HepG2 (cell line): ENCODE measurements around the gene HIPK3. TPM values are rescaled to one million over a fixed set of nuclear protein-coding genes. Genes with fewer than 3 reads are reported as not detected.

Experiments
- AGO1 ChIP-seq: fragments of 200-400 bp; formaldehyde crosslinking; IDR thresholded peaks from 2 replicates; pipeline ENCODE4 v1.6.1; 2017; ENCODE audit warnings: mild to moderate bottlenecking, low read depth, low read length, moderate library complexity; ENCODE audit not compliant: poor library complexity, severe bottlenecking
- CREBL2 ChIP-seq: sonication (generic); formaldehyde crosslinking; IDR thresholded peaks from 2 replicates; pipeline ENCODE4 v1.8.1; 2023; ENCODE audit warnings: missing genetic modification reagents, mild to moderate bottlenecking, borderline replicate concordance
- DPF2 ChIP-seq: sonication (generic); formaldehyde crosslinking; IDR thresholded peaks from 2 replicates; pipeline ENCODE4 v1.4.0; 2020; ENCODE audit warnings: mild to moderate bottlenecking, low read depth, missing genetic modification reagents, borderline replicate concordance
- EEA1 ChIP-seq: sonication (generic); formaldehyde crosslinking; IDR thresholded peaks from 2 replicates; pipeline ENCODE4 v1.5.1; 2020; ENCODE audit warnings: mild to moderate bottlenecking, missing genetic modification reagents, borderline replicate concordance
- ELK4 ChIP-seq: sonication (generic); formaldehyde crosslinking; IDR thresholded peaks from 2 replicates; pipeline ENCODE4 v1.9.0; 2021; ENCODE audit warnings: missing genetic modification reagents, borderline replicate concordance
- FOXP1 ChIP-seq, 2 experiments: fragments of 450-650 bp in 1 of 2; IDR thresholded peaks; 2 replicates each; pipeline ENCODE4 v1.6.1; 2017 to 2018; ENCODE audit warnings: antibody characterized with exemption in 1 of 2
- NFIC ChIP-seq: IDR thresholded peaks from 2 replicates; pipeline ENCODE4 v1.6.1; 2012; ENCODE audit warnings: mild to moderate bottlenecking, low read length, inconsistent platforms
- NFYB ChIP-seq: sonication (generic); formaldehyde crosslinking; IDR thresholded peaks from 2 replicates; pipeline ENCODE4 v1.4.0; 2020; ENCODE audit warnings: missing genetic modification reagents
- NKX3-1 ChIP-seq: sonication (generic); formaldehyde crosslinking; IDR thresholded peaks from 2 replicates; pipeline ENCODE4 v1.5.0; 2020; ENCODE audit warnings: missing genetic modification reagents
- RARG ChIP-seq: sonication (generic); formaldehyde crosslinking; IDR thresholded peaks from 2 replicates; pipeline ENCODE4 v1.4.0; 2020; ENCODE audit warnings: low read depth, mild to moderate bottlenecking, missing genetic modification reagents
- SALL1 ChIP-seq: sonication (generic); formaldehyde crosslinking; IDR thresholded peaks from 2 replicates; pipeline ENCODE4 v1.8.0; 2022; ENCODE audit warnings: mild to moderate bottlenecking, missing genetic modification reagents
- SETDB1 ChIP-seq: sonication (generic); formaldehyde crosslinking; IDR thresholded peaks from 2 replicates; pipeline ENCODE4 v1.5.1; 2020; ENCODE audit warnings: missing genetic modification reagents, mild to moderate bottlenecking, borderline replicate concordance
- SOX13 ChIP-seq, 3 experiments: fragments of 450-650 bp in 1 of 3; sonication (generic) in 1 of 3; formaldehyde crosslinking in 1 of 3; IDR thresholded peaks in 2 of 3; conservative IDR thresholded peaks in 1 of 3; 2 replicates each; pipeline versions ENCODE4 v1.5.0 to v1.6.1; 2016 to 2020; ENCODE audit warnings: antibody characterized with exemption in 1 of 3, mild to moderate bottlenecking in 1 of 3, missing compliant biosample characterization in 1 of 3, missing genetic modification reagents in 1 of 3, moderate library complexity in 1 of 3
- STAG1 ChIP-seq: sonication (generic); formaldehyde crosslinking; IDR thresholded peaks from 2 replicates; pipeline ENCODE4 v1.4.0; 2020; ENCODE audit warnings: missing genetic modification reagents
- TBX2 ChIP-seq: sonication (generic); formaldehyde crosslinking; IDR thresholded peaks from 2 replicates; pipeline ENCODE4 v1.5.0; 2020; ENCODE audit warnings: missing genetic modification reagents, mild to moderate bottlenecking, borderline replicate concordance
- THAP7 ChIP-seq: sonication (generic); formaldehyde crosslinking; IDR thresholded peaks from 2 replicates; pipeline ENCODE4 v1.8.1; 2023; ENCODE audit warnings: mild to moderate bottlenecking, missing genetic modification reagents
- TMF1 ChIP-seq: sonication (generic); formaldehyde crosslinking; IDR thresholded peaks from 2 replicates; pipeline ENCODE4 v1.8.1; 2022; ENCODE audit warnings: low read depth, missing genetic modification reagents
- XRCC5 ChIP-seq: fragments of 200-400 bp; formaldehyde crosslinking; optimal IDR thresholded peaks from 2 replicates; pipeline ENCODE3; 2017; ENCODE audit warnings: mild to moderate bottlenecking, low read length
- ZNF337 ChIP-seq: sonication (generic); formaldehyde crosslinking; IDR thresholded peaks from 2 replicates; pipeline ENCODE4 v1.5.1; 2020; ENCODE audit warnings: missing genetic modification reagents, low read depth, mild to moderate bottlenecking, borderline replicate concordance
- ZNF350 ChIP-seq: sonication (generic); formaldehyde crosslinking; IDR thresholded peaks from 2 replicates; pipeline ENCODE4 v1.4.0; 2020; ENCODE audit warnings: mild to moderate bottlenecking, low read depth, missing genetic modification reagents, borderline replicate concordance
- ZNF431 ChIP-seq: sonication (generic); formaldehyde crosslinking; IDR thresholded peaks from 2 replicates; pipeline ENCODE4 v1.9.0; 2022; ENCODE audit warnings: missing genetic modification reagents, low read depth, mild to moderate bottlenecking, borderline replicate concordance
- ZNF501 ChIP-seq: sonication (generic); formaldehyde crosslinking; IDR thresholded peaks from 2 replicates; pipeline ENCODE4 v1.5.1; 2020; ENCODE audit warnings: mild to moderate bottlenecking, moderate library complexity, missing genetic modification reagents
- ZNF510 ChIP-seq: sonication (generic); formaldehyde crosslinking; IDR thresholded peaks from 2 replicates; pipeline ENCODE4 v1.4.0; 2020; ENCODE audit warnings: low read depth, mild to moderate bottlenecking, missing genetic modification reagents
- ZNF644 ChIP-seq: IDR thresholded peaks from 2 replicates; pipeline ENCODE4 v1.6.1; 2016; ENCODE audit warnings: low read depth
- ZSCAN9 ChIP-seq: IDR thresholded peaks from 2 replicates; pipeline ENCODE4 v1.6.1; 2016; ENCODE audit warnings: borderline replicate concordance
- polyA plus RNA-seq, 8 experiments: library from polyadenylated mRNA; depleted of rRNA in 3 of 8; stranded (reverse) in 7 of 8; unstranded in 1 of 8; fragments of >200 nt; fragmentation: Illumina TruSeq in 4 of 8; extraction: Trizol in 4 of 8; gene quantifications; 2 replicates each; pipeline versions ENCODE4 v1.2.1 to v1.2.3, GENCODE V29; 2011 to 2016; ENCODE audit warnings: low read depth in 4 of 8, missing spikeins in 1 of 8, mixed read lengths in 1 of 8; ENCODE audit not compliant: insufficient read depth in 1 of 8
- total RNA-seq, 5 experiments: library from RNA; depleted of rRNA; stranded (reverse); fragments of >200 nt; fragmentation: Illumina TruSeq; extraction: Trizol; gene quantifications; 2 replicates each; pipeline ENCODE4 v1.2.3, GENCODE V29; 2016; ENCODE audit warnings: low read depth in 1 of 5
- TF ChIP-seq, protein P1 (sequence below): sonication (generic); formaldehyde crosslinking; IDR thresholded peaks from 2 replicates; pipeline ENCODE4 v1.8.0; 2022; ENCODE audit warnings: mild to moderate bottlenecking, missing genetic modification reagents
- TF ChIP-seq, protein P2 (sequence below): IDR thresholded peaks from 2 replicates; pipeline ENCODE4 v1.6.1; 2016; ENCODE audit warnings: control low read depth

The HIPK3 gene
- total and polyA plus RNA-seq, 2 of the 13 experiments (the other 11 are each of a cell fraction or from before 2014, with no cell fraction given), result 20.5 to 44.3 TPM

- TF ChIP-seq DPF2 (CRISPR knock-in tag), result no peak
- TF ChIP-seq SOX13 (IDR thresholded peaks at IDR 0.05), result no peak
- TF ChIP-seq SOX13 (CRISPR knock-in tag; conservative IDR thresholded peaks at IDR 0.05 in 1 of 2, IDR thresholded peaks at IDR 0.05 in 1 of 2), result peak in 1 of 2 experiments; percentile 81; a peak in 2 of 4 replicates
- no peak for TF ChIP-seq AGO1
- TF ChIP-seq ZNF350 (CRISPR knock-in tag), result no peak
- no peak for TF ChIP-seq FOXP1 (IDR thresholded peaks at IDR 0.05)
- no peak for TF ChIP-seq FOXP1 (CRISPR knock-in tag; IDR thresholded peaks at IDR 0.05)
- TF ChIP-seq TBX2 (CRISPR knock-in tag), result peak; percentile 34; the same call in 1 of the 2 replicates
- no peak for TF ChIP-seq ELK4
- no peak for TF ChIP-seq THAP7
- no peak for TF ChIP-seq TMF1 (CRISPR knock-in tag)
- no peak for TF ChIP-seq EEA1 (CRISPR knock-in tag)
- TF ChIP-seq ZNF510 (CRISPR knock-in tag), result no peak
- TF ChIP-seq RARG (CRISPR knock-in tag), result no peak
- no peak for TF ChIP-seq ZNF337 (CRISPR knock-in tag)
- no peak for TF ChIP-seq NFYB (CRISPR knock-in tag)
- no peak for TF ChIP-seq NFIC
- peak; percentile 52; the same call in 1 of the 2 replicates for TF ChIP-seq SALL1 (CRISPR knock-in tag)
- TF ChIP-seq, protein P1, sequence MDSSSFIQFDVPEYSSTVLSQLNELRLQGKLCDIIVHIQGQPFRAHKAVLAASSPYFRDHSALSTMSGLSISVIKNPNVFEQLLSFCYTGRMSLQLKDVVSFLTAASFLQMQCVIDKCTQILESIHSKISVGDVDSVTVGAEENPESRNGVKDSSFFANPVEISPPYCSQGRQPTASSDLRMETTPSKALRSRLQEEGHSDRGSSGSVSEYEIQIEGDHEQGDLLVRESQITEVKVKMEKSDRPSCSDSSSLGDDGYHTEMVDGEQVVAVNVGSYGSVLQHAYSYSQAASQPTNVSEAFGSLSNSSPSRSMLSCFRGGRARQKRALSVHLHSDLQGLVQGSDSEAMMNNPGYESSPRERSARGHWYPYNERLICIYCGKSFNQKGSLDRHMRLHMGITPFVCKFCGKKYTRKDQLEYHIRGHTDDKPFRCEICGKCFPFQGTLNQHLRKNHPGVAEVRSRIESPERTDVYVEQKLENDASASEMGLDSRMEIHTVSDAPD, result no peak
- peak; percentile 71 for TF ChIP-seq ZNF644 (CRISPR knock-in tag)
- TF ChIP-seq SETDB1 (CRISPR knock-in tag), result no peak
- no peak for TF ChIP-seq STAG1 (CRISPR knock-in tag)
- TF ChIP-seq ZSCAN9, result no peak
- TF ChIP-seq ZNF501 (CRISPR knock-in tag), result no peak
- no peak for TF ChIP-seq CREBL2 (CRISPR knock-in tag)
- TF ChIP-seq ZNF431, result no peak
- no peak for TF ChIP-seq XRCC5
- TF ChIP-seq NKX3-1 (CRISPR knock-in tag), result no peak
- TF ChIP-seq, protein P2, sequence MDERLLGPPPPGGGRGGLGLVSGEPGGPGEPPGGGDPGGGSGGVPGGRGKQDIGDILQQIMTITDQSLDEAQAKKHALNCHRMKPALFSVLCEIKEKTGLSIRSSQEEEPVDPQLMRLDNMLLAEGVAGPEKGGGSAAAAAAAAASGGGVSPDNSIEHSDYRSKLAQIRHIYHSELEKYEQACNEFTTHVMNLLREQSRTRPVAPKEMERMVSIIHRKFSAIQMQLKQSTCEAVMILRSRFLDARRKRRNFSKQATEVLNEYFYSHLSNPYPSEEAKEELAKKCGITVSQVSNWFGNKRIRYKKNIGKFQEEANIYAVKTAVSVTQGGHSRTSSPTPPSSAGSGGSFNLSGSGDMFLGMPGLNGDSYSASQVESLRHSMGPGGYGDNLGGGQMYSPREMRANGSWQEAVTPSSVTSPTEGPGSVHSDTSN (CRISPR knock-in tag), result no peak
Observed at GRCh38 chr11:33211580-33211979, 45.6 kb upstream of the HIPK3 start (continued).
